Loucy (cell line): ENCODE results near the gene SECISBP2.

Experiments
- CTCF ChIP-seq: fragments of 200-600 bp; sonication (generic); conservative IDR thresholded peaks from 2 replicates; pipeline ENCODE4 v1.5.1; 2014; ENCODE audit warnings: mild to moderate bottlenecking, antibody characterized with exemption, low read length
- EZH2phosphoT487 ChIP-seq: fragments of 200-600 bp; IDR thresholded peaks from 2 replicates; pipeline ENCODE4 v1.6.1; 2018; ENCODE audit warnings: antibody characterized with exemption, mild to moderate bottlenecking, moderate library complexity, borderline replicate concordance

- no peak for TF ChIP-seq CTCF
- no peak for TF ChIP-seq EZH2phosphoT487
These were observed 58.0 kb downstream of the SECISBP2 start for GRCh38 chr9:89376286-89376685.
